Measurements from ENCODE around the gene TCL1B.

TCL1B gene

GRCh38 chr14:95700221-95700976 is 14.2 kb downstream of the TCL1B start:
- no peak for ATAC-seq
- TF ChIP-seq ISL1 (CRISPR knock-in tag; IDR thresholded peaks at IDR 0.05) (no peak), BACH2 (CRISPR knock-in tag; IDR thresholded peaks at IDR 0.05; ENCODE audit: borderline replicate concordance) (no peak), ARNTL (CRISPR knock-in tag; IDR thresholded peaks at IDR 0.05; ENCODE audit: borderline replicate concordance, low read depth) (no peak), SNAI2 (CRISPR knock-in tag; IDR thresholded peaks at IDR 0.05) (no peak), ZNF70 (CRISPR knock-in tag; IDR thresholded peaks at IDR 0.05) (no peak), PPARA (CRISPR knock-in tag; IDR thresholded peaks at IDR 0.05; ENCODE audit: borderline replicate concordance) (no peak), ZFP3 (CRISPR knock-in tag; IDR thresholded peaks at IDR 0.05) (no peak), ZNF565 (CRISPR knock-in tag; conservative IDR thresholded peaks at IDR 0.05; ENCODE audit: low read depth) (no peak)

DNA sequence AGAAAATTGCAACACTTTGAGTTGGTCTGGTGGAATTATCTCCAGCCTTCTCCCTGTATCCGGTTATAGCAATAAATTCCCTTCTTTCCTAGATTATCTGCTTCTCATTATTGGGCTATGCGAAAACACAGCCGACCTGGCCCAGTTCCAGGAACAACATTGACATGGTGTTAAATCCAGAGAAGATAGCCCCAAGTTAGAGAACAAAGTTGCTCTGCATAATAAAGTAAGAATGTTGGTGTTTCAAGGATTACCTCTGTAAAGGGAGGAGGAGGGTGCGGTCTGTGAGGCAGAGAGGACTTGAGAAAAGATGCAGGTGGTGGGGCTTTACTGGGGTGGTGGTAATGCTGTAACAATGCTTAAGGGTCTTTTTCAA is 15.6 kb downstream of the TCL1B start:
- TF ChIP-seq ESRRG (CRISPR knock-in tag; IDR thresholded peaks at IDR 0.05) (no peak), ZC3H10 (CRISPR knock-in tag; IDR thresholded peaks at IDR 0.05) (no peak), ISL1 (CRISPR knock-in tag; IDR thresholded peaks at IDR 0.05) (no peak), ZNF565 (CRISPR knock-in tag; conservative IDR thresholded peaks at IDR 0.05; ENCODE audit: low read depth) (no peak), SNAI2 (CRISPR knock-in tag; IDR thresholded peaks at IDR 0.05) (no peak), TSHZ2 (CRISPR knock-in tag; IDR thresholded peaks at IDR 0.05) (no peak), TCF4 (CRISPR knock-in tag; IDR thresholded peaks at IDR 0.05; ENCODE audit: borderline replicate concordance) (no peak; the same call in 1 of the 2 replicates), RARB (CRISPR knock-in tag; IDR thresholded peaks at IDR 0.05) (no peak)
- TF ChIP-seq, protein P1, sequence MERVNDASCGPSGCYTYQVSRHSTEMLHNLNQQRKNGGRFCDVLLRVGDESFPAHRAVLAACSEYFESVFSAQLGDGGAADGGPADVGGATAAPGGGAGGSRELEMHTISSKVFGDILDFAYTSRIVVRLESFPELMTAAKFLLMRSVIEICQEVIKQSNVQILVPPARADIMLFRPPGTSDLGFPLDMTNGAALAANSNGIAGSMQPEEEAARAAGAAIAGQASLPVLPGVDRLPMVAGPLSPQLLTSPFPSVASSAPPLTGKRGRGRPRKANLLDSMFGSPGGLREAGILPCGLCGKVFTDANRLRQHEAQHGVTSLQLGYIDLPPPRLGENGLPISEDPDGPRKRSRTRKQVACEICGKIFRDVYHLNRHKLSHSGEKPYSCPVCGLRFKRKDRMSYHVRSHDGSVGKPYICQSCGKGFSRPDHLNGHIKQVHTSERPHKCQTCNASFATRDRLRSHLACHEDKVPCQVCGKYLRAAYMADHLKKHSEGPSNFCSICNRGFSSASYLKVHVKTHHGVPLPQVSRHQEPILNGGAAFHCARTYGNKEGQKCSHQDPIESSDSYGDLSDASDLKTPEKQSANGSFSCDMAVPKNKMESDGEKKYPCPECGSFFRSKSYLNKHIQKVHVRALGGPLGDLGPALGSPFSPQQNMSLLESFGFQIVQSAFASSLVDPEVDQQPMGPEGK (CRISPR knock-in tag; IDR thresholded peaks at IDR 0.05; ENCODE audit: borderline replicate concordance), result no peak
- no peak for ATAC-seq

GRCh38 chr14:95703341-95703740 is 17.1 kb downstream of the TCL1B start:
- TF ChIP-seq ZNF70 (CRISPR knock-in tag; IDR thresholded peaks at IDR 0.05) (no peak), TSHZ2 (CRISPR knock-in tag; IDR thresholded peaks at IDR 0.05) (no peak), TCF4 (CRISPR knock-in tag; IDR thresholded peaks at IDR 0.05; ENCODE audit: borderline replicate concordance) (no peak), ZNF8 (CRISPR knock-in tag; IDR thresholded peaks at IDR 0.05) (no peak)
- ATAC-seq, result no peak

- no peak for ATAC-seq
- TF ChIP-seq SNAI2 (CRISPR knock-in tag; IDR thresholded peaks at IDR 0.05), result no peak
- no peak for TF ChIP-seq TOX (CRISPR knock-in tag; IDR thresholded peaks at IDR 0.05; ENCODE audit: borderline replicate concordance)
- TF ChIP-seq ZFP30 (CRISPR knock-in tag; IDR thresholded peaks at IDR 0.05), result no peak
- TF ChIP-seq TCF4 (CRISPR knock-in tag; IDR thresholded peaks at IDR 0.05; ENCODE audit: borderline replicate concordance), result no peak
- TF ChIP-seq ISL1 (CRISPR knock-in tag; IDR thresholded peaks at IDR 0.05), result no peak
- no peak for TF ChIP-seq ZNF8 (CRISPR knock-in tag; IDR thresholded peaks at IDR 0.05)
- TF ChIP-seq POU6F1 (CRISPR knock-in tag; IDR thresholded peaks at IDR 0.05; ENCODE audit: borderline replicate concordance, low read depth), result no peak
- TF ChIP-seq CSRNP3 (CRISPR knock-in tag; IDR thresholded peaks at IDR 0.05), result no peak
- no peak for TF ChIP-seq ZC3H10 (CRISPR knock-in tag; IDR thresholded peaks at IDR 0.05)
- no peak for TF ChIP-seq CSDC2 (CRISPR knock-in tag; IDR thresholded peaks at IDR 0.05)
- TF ChIP-seq ZNF70 (CRISPR knock-in tag; IDR thresholded peaks at IDR 0.05), result no peak
- TF ChIP-seq TSHZ2 (CRISPR knock-in tag; IDR thresholded peaks at IDR 0.05), result no peak
- no peak for TF ChIP-seq BACH2 (CRISPR knock-in tag; IDR thresholded peaks at IDR 0.05; ENCODE audit: borderline replicate concordance)
- TF ChIP-seq ESRRG (CRISPR knock-in tag; IDR thresholded peaks at IDR 0.05), result no peak
Observed at GRCh38 chr14:95703805-95704204, 17.6 kb downstream of the TCL1B start.

All from SK-N-SH treated with all-trans-retinoic acid at 6 μM for 48 hours (cell line).